IMR-90 (cell line): ENCODE data around the gene LRRN2. TPM values are rescaled to one million over a fixed set of nuclear protein-coding genes. Genes with fewer than 3 reads are reported as not detected.

Experiments used
- ATAC-seq: fragments of 200-7000 bp; cut with Tn5 transposase; 2 replicates; pipeline ENCODE4 v1.9.1; 2020; ENCODE audit warnings: low read depth, mild to moderate bottlenecking, moderate library complexity
- BruUV-seq: library from RNA; stranded (reverse); fragments of 400-500 nt; replicated peaks from 2 replicates; lab custom pipeline; 2021; lab: Mats Ljungman, UMichigan
- CTCF ChIA-PET: fragments of 300-600 bp; formaldehyde crosslinking; extraction: SDS; loops from one replicate; lab custom pipeline; 2021; ENCODE audit warnings: antibody characterized with exemption; lab: Yijun Ruan, JAX
- POLR2A ChIA-PET: fragments of 300-600 bp; sonication (Branson Sonifier 250); formaldehyde crosslinking; loops from one replicate; lab custom pipeline; 2022; ENCODE audit warnings: antibody characterized with exemption; ENCODE audit not compliant: unreplicated experiment; lab: Charles Lee
- DNase-seq: peaks from one replicate; pipeline ENCODE4 v3.0.0; 2013
- H2AFZ ChIP-seq: replicated peaks from 2 replicates; pipeline ENCODE3; 2013; ENCODE audit warnings: low read length, mild to moderate bottlenecking; ENCODE audit not compliant: poor library complexity
- H2AK5ac ChIP-seq: 2 replicates; pipeline ENCODE4 v1.6.1; 2013; ENCODE audit warnings: low read depth, low read length, inconsistent platforms
- H2AK9ac ChIP-seq: replicated peaks from 2 replicates; pipeline ENCODE3; 2013; ENCODE audit warnings: mild to moderate bottlenecking, low read depth, low read length, moderate library complexity; ENCODE audit not compliant: poor library complexity
- H2BK120ac ChIP-seq: 2 replicates; pipeline ENCODE4 v1.6.1; 2013; ENCODE audit warnings: low read depth, low read length, inconsistent platforms
- H2BK15ac ChIP-seq: 3 replicates; pipeline ENCODE4 v1.6.1; 2013; ENCODE audit warnings: low read depth, low read length, inconsistent platforms
- H2BK20ac ChIP-seq: 2 replicates; pipeline ENCODE4 v1.6.1; 2013; ENCODE audit warnings: low read depth, mild to moderate bottlenecking, inconsistent platforms, low read length, moderate library complexity
- H2BK5ac ChIP-seq: 2 replicates; pipeline ENCODE4 v1.6.1; 2013; ENCODE audit warnings: mild to moderate bottlenecking, low read depth, low read length, inconsistent platforms; ENCODE audit not compliant: poor library complexity, severe bottlenecking
- H3K14ac ChIP-seq: replicated peaks from 2 replicates; pipeline ENCODE4 v1.6.1; 2013; ENCODE audit warnings: low read depth, low read length, inconsistent platforms
- H3K18ac ChIP-seq: 2 replicates; pipeline ENCODE4 v1.6.1; 2013; ENCODE audit warnings: low read depth, low read length, control low read depth
- H3K23ac ChIP-seq: 2 replicates; pipeline ENCODE4 v1.6.1; 2013; ENCODE audit warnings: low read depth, low read length, inconsistent platforms
- H3K27ac ChIP-seq: 2 replicates; pipeline ENCODE4 v1.5.1; 2013; ENCODE audit warnings: mild to moderate bottlenecking, control low read depth, low read length; ENCODE audit not compliant: insufficient read depth
- H3K27me3 ChIP-seq: 2 replicates; pipeline ENCODE4 v1.6.1; 2013; ENCODE audit warnings: low read length; ENCODE audit not compliant: control insufficient read depth, insufficient read depth
- H3K36me3 ChIP-seq: 2 replicates; pipeline ENCODE4 v1.6.1; 2013; ENCODE audit warnings: low read length, mixed read lengths; ENCODE audit not compliant: control insufficient read depth, insufficient read depth
- H3K4ac ChIP-seq: 2 replicates; pipeline ENCODE4 v1.6.1; 2013; ENCODE audit warnings: low read depth, low read length, inconsistent platforms
- H3K4me1 ChIP-seq: 2 replicates; pipeline ENCODE4 v1.6.1; 2013; ENCODE audit warnings: low read length, mixed read lengths; ENCODE audit not compliant: control insufficient read depth, insufficient read depth
- H3K4me2 ChIP-seq: 2 replicates; pipeline ENCODE4 v1.6.1; 2013; ENCODE audit warnings: low read depth, mild to moderate bottlenecking, control low read depth, low read length, moderate library complexity
- H3K4me3 ChIP-seq: 2 replicates; pipeline ENCODE4 v1.5.1; 2013; ENCODE audit warnings: low read depth, mild to moderate bottlenecking, control low read depth, low read length, moderate library complexity; ENCODE audit not compliant: insufficient read depth
- H3K56ac ChIP-seq: 2 replicates; pipeline ENCODE4 v1.6.1; 2013; ENCODE audit warnings: low read length, inconsistent platforms; ENCODE audit not compliant: insufficient read depth; ENCODE audit errors: extremely low read depth
- H3K79me1 ChIP-seq, 2 experiments: 2 replicates each; pipeline ENCODE4 v1.6.1; 2013; ENCODE audit warnings: low read length in 2 of 2, inconsistent platforms in 1 of 2, low read depth in 1 of 2
- H3K9ac ChIP-seq: 2 replicates; pipeline ENCODE4 v1.6.1; 2013; ENCODE audit warnings: low read depth, low read length, control low read depth
- H3K9me1 ChIP-seq: 2 replicates; pipeline ENCODE4 v1.6.1; 2013; ENCODE audit warnings: low read length, inconsistent platforms; ENCODE audit not compliant: insufficient read depth
- H3K9me3 ChIP-seq: 2 replicates; pipeline ENCODE4 v1.6.1; 2013; ENCODE audit warnings: low read length; ENCODE audit not compliant: control insufficient read depth, insufficient read depth
- H4K20me1 ChIP-seq: 2 replicates; pipeline ENCODE4 v1.6.1; 2013; ENCODE audit warnings: low read length, inconsistent platforms; ENCODE audit not compliant: insufficient read depth
- H4K5ac ChIP-seq: 2 replicates; pipeline ENCODE4 v1.6.1; 2013; ENCODE audit warnings: mild to moderate bottlenecking, low read depth, low read length, control low read depth
- H4K8ac ChIP-seq, 2 experiments: 2 replicates each; pipeline ENCODE4 v1.6.1; 2013; ENCODE audit warnings: low read depth in 2 of 2, low read length in 2 of 2, control low read depth in 1 of 2, inconsistent platforms in 1 of 2
- H4K91ac ChIP-seq: 2 replicates; pipeline ENCODE4 v1.6.1; 2013; ENCODE audit warnings: low read depth, low read length, inconsistent platforms; ENCODE audit not compliant: insufficient read depth
- BHLHE40 ChIP-seq: fragments of 150-350 bp; IDR thresholded peaks from 2 replicates; pipeline ENCODE4 v1.6.1; 2016; ENCODE audit warnings: mild to moderate bottlenecking, low read depth, low read length
- CEBPB ChIP-seq: IDR thresholded peaks from 2 replicates; pipeline ENCODE4 v1.6.1; 2012; ENCODE audit warnings: low read depth, low read length, improper control_type of control experiment
- CHD1 ChIP-seq: IDR thresholded peaks from 2 replicates; pipeline ENCODE4 v1.6.1; 2012; ENCODE audit warnings: low read depth, low read length, improper control_type of control experiment
- CTCF ChIP-seq: conservative IDR thresholded peaks from 2 replicates; pipeline ENCODE4 v1.5.1; 2012; ENCODE audit warnings: mild to moderate bottlenecking, low read depth, low read length, improper control_type of control experiment
- ELK1 ChIP-seq: fragments of 150-350 bp; IDR thresholded peaks from 2 replicates; pipeline ENCODE4 v1.6.1; 2016; ENCODE audit warnings: low read depth, mild to moderate bottlenecking, low read length, moderate library complexity, borderline replicate concordance
- FOS ChIP-seq: fragments of 150-350 bp; IDR thresholded peaks from 2 replicates; pipeline ENCODE4 v1.6.1; 2016; ENCODE audit warnings: low read depth, low read length
- MAFK ChIP-seq: IDR thresholded peaks from 2 replicates; pipeline ENCODE4 v1.6.1; 2012; ENCODE audit warnings: low read depth, low read length, improper control_type of control experiment
- MAZ ChIP-seq: IDR thresholded peaks from 2 replicates; pipeline ENCODE4 v1.6.1; 2012; ENCODE audit warnings: low read depth, mild to moderate bottlenecking, low read length, improper control_type of control experiment, moderate library complexity, borderline replicate concordance
- MXI1 ChIP-seq: IDR thresholded peaks from 2 replicates; pipeline ENCODE4 v1.6.1; 2012; ENCODE audit warnings: low read depth, mild to moderate bottlenecking, low read length, moderate library complexity, borderline replicate concordance
- NFE2L2 ChIP-seq: fragments of 150-350 bp; IDR thresholded peaks from 2 replicates; pipeline ENCODE4 v1.6.1; 2016; ENCODE audit warnings: low read depth, mild to moderate bottlenecking, low read length
- POLR2A ChIP-seq: IDR thresholded peaks from 2 replicates; pipeline ENCODE4 v1.6.1; 2012; ENCODE audit warnings: mild to moderate bottlenecking, low read depth, low read length
- RAD21 ChIP-seq: IDR thresholded peaks from 2 replicates; pipeline ENCODE4 v1.6.1; 2012; ENCODE audit warnings: low read length, improper control_type of control experiment
- RCOR1 ChIP-seq: IDR thresholded peaks from 2 replicates; pipeline ENCODE4 v1.6.1; 2012; ENCODE audit warnings: mild to moderate bottlenecking, low read length, improper control_type of control experiment; ENCODE audit not compliant: insufficient replicate concordance
- RFX5 ChIP-seq: IDR thresholded peaks from 2 replicates; pipeline ENCODE4 v1.8.0; 2012; ENCODE audit warnings: low read depth, mild to moderate bottlenecking, low read length, moderate library complexity
- SMC3 ChIP-seq: fragments of 150-350 bp; IDR thresholded peaks from 2 replicates; pipeline ENCODE4 v1.6.1; 2016; ENCODE audit warnings: low read depth, mild to moderate bottlenecking, antibody characterized with exemption, low read length, moderate library complexity
- USF2 ChIP-seq: fragments of 150-350 bp; IDR thresholded peaks from 2 replicates; pipeline ENCODE4 v1.6.1; 2017; ENCODE audit warnings: mild to moderate bottlenecking, antibody characterized with exemption, low read length, low read depth
- WGBS, 2 experiments: methylation state at CpG; one replicate each; pipeline versions ENCODE4 v1.1.5 to v1.1.7; 2013; ENCODE audit warnings: missing lambda C conversion rate in 2 of 2; ENCODE audit not compliant: insufficient read length in 1 of 2; ENCODE audit errors: extremely low coverage in 2 of 2; 5-methylcytosine and 5-hydroxymethylcytosine counted together
- dilution Hi-C: fragments of 300-500 bp; cut with HindIII; formaldehyde crosslinking; loops from one replicate; pipeline ENCODE4 v1.14.3; 2018; ENCODE audit warnings: low sequenced_read_pairs; ENCODE audit not compliant: unreplicated experiment
- in situ Hi-C: fragments of 300-500 bp; cut with MboI; formaldehyde crosslinking; loops from 3 replicates; pipeline ENCODE4 v1.14.3; 2019; ENCODE audit warnings: low sequenced_read_pairs, inconsistent platforms, mixed read lengths
- intact Hi-C: fragments of 100-400 bp; cut with micrococcal nuclease; formaldehyde crosslinking; loops from 2 replicates; pipeline ENCODE4 v1.10.0; 2022
- polyA plus RNA-seq, 3 experiments: library from polyadenylated mRNA; depleted of rRNA; stranded (reverse); fragments of >200 nt; gene quantifications; 2 replicates each; pipeline ENCODE4 v1.2.3, GENCODE V29; 2012; ENCODE audit warnings: low replicate concordance in 1 of 3
- total RNA-seq: library from RNA; depleted of rRNA; stranded (reverse); fragments of >200 nt; gene quantifications from 2 replicates; pipeline ENCODE4 v1.2.3, GENCODE V29; 2012

Gene LRRN2
- total and polyA plus RNA-seq, 2 of the 4 experiments (the other 2 are of a cell fraction), result not detected

- Histone ChIP-seq H3K18ac (no peak overlapping the region), H3K9me3 (no peaks in the 10 kb centered on the region), H4K8ac (no peak overlapping the region), H2BK5ac (no peak overlapping the region), H2BK20ac (no peak overlapping the region), H3K4ac (no peak overlapping the region), H3K27ac (no peak overlapping the region), H3K27me3 (peaks cover 31% of the 10 kb centered on the region), H2AK9ac (no peak overlapping the region), H2BK15ac (no peak overlapping the region), H3K56ac (no peak overlapping the region), H3K9me1 (no peaks in the 10 kb centered on the region), H3K23ac (no peak overlapping the region), H3K9ac (no peak overlapping the region), H2BK120ac (no peak overlapping the region), H3K4me3 (no peak overlapping the region), H3K36me3 (no peaks in the 10 kb centered on the region), H4K91ac (no peak overlapping the region), H3K79me1 (no peaks in the 10 kb centered on the region), H2AK5ac (no peak overlapping the region), H4K5ac (no peak overlapping the region), H3K14ac (no peak overlapping the region), H4K20me1 (no peaks in the 10 kb centered on the region), H3K4me1 (no peaks in the 10 kb centered on the region), H3K4me2 (no peak overlapping the region), H2AFZ (no peak overlapping the region)
- POLR2A ChIA-PET, result no interaction called here
- dilution Hi-C loops, result no loop called here
- no TSS peak for BruUV-seq
- no peak for DNase-seq
- CTCF ChIA-PET, result no interaction called here
- no peak for ATAC-seq
- WGBS, 2 experiments, result no CpG with 5 or more reads among the region's 3 CpGs
- in situ Hi-C loops, result no loop called here
- TF ChIP-seq RCOR1, result no peak
- TF ChIP-seq MAZ, result no peak
- no peak for TF ChIP-seq ELK1
- no peak for TF ChIP-seq MXI1
- no peak for TF ChIP-seq CTCF
- no peak for TF ChIP-seq USF2
- no peak for TF ChIP-seq BHLHE40
- TF ChIP-seq POLR2A, result no peak
- TF ChIP-seq NFE2L2, result no peak
- TF ChIP-seq RFX5, result no peak
- no peak for TF ChIP-seq RAD21
- no peak for TF ChIP-seq CEBPB
- no peak for TF ChIP-seq CHD1
- TF ChIP-seq FOS, result no peak
- no peak for TF ChIP-seq MAFK
- no peak for TF ChIP-seq SMC3
- intact Hi-C loops, result no loop called here
These were observed 33.0 kb downstream of the LRRN2 start for GRCh38 chr1:204652497-204652896.
